ENCODE results near the gene ONECUT2. TPM values are rescaled to one million over a fixed set of nuclear protein-coding genes. Genes with fewer than 3 reads are reported as not detected.

ONECUT2 gene
- total RNA-seq, 4 donors from 2014 or later: under 0.01 to 0.06 TPM; not detected in 2

GRCh38 chr18:57439985-57440330 lies 4.8 kb downstream of the ONECUT2 start:
- no peak for TF ChIP-seq CTCF (IDR thresholded peaks at IDR 0.05)

GRCh38 chr18:57440331-57441070 lies 5.3 kb downstream of the ONECUT2 start:
- TF ChIP-seq CTCF (IDR thresholded peaks at IDR 0.05): no peak
- DNase-seq (ENCODE audit: low spot score) (no peak), ATAC-seq (ENCODE audit: low FRiP score) (no peak)

More at GRCh38 chr18:57439985-57440330, 4.8 kb downstream of the ONECUT2 start:
- DNase-seq (ENCODE audit: low spot score) (no peak), ATAC-seq (ENCODE audit: low FRiP score) (no peak)

GRCh38 chr18:57441071-57441794 lies 6.1 kb downstream of the ONECUT2 start:
- TF ChIP-seq CTCF (IDR thresholded peaks at IDR 0.05): no peak
- DNase-seq (ENCODE audit: low spot score) (no peak), ATAC-seq (ENCODE audit: low FRiP score) (no peak)

GRCh38 chr18:57443247-57443646 lies 8.1 kb downstream of the ONECUT2 start:
- DNase-seq (ENCODE audit: low spot score) (no peak), ATAC-seq (ENCODE audit: low FRiP score) (no peak)
- TF ChIP-seq CTCF (IDR thresholded peaks at IDR 0.05): no peak

- no peak for DNase-seq (ENCODE audit: low spot score)
- no peak for TF ChIP-seq CTCF (IDR thresholded peaks at IDR 0.05)
- ATAC-seq (ENCODE audit: low FRiP score): no peak
Measured at GRCh38 chr18:57443702-57444101, 8.5 kb downstream of the ONECUT2 start.

GRCh38 chr18:57444301-57444759 lies 9.2 kb downstream of the ONECUT2 start:
- no peak for DNase-seq (ENCODE audit: low spot score)
- no peak for TF ChIP-seq CTCF (IDR thresholded peaks at IDR 0.05)
- no peak for ATAC-seq (ENCODE audit: low FRiP score)

Data from omental fat pad (tissue), 4 donors.